ENCODE data around the gene TOX2.

DNA sequence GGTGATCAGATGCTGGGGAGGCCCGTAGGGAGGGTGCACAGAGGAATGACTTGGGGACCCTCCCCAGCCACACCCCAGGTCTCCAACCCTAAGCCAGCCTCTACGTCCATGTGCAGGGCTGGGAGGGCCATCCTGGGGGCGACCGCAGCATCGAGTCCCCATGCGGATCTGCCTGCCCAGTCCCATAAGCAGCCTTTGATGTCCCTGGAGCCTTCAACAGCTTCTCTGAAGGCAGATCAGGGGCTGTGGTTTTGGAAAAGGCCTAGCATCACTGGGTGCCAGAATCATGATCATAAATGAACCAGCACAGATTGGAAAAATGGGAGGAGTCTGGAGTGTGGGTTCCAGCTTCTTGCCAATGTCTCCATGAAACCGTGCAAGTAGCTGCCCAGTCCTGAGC, 22.9 kb downstream of the TOX2 start:
- TF ChIP-seq CTCF (IDR thresholded peaks at IDR 0.05; ENCODE audit: low read depth, low read length) (no peak), EZH2phosphoT487 (IDR thresholded peaks at IDR 0.05; ENCODE audit: low read depth) (no peak)
